IPS-NIHi7 (cell line): ENCODE results near the gene OCIAD2.
"Not testable (repeated sequence)": the region's sequence is repeated elsewhere in the genome, so short reads cannot be mapped to it uniquely, and the experiment has no call there.

ENCODE experiments used
- DNase-seq: peaks from one replicate; pipeline ENCODE4 v3.0.0; 2012; ENCODE audit warnings: mixed read lengths; ENCODE audit errors: extremely low spot score

OCIAD2 gene

DNA sequence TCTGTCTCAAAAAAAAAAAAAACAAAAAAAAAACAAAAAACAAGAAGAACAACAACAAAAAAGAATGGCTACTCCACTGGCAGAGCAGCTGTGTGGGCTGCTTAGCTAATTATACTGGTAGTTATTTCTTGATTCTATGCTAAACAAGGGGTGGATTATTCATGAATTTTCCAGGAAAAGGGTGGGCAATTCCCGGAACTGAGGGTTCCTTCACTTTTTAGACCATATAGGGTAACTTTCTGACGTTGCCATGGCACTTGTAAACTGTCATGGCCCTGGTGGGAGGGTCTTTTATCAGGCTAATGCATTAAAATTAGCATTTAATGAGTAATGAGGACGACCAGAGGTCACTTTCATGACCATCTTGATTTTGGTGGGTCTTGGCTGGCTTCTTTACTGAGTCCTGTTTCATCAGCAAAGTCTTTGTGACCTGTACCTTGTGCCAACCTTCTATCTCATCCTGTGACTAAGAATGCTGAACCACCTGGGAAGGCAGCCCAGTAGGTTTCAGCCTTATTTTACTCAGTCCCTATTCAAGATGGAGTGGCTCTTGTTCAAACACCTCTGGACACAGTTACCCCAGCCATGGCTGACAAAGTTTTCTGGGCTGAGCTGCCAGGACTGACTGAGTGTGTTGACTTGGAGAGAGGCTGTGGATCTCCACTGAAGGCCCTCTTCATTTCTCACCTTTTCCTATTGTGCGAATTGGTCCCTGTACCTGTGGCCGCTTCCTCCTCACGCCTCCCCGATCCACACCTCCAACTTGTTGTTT lies 1.3 kb upstream of the OCIAD2 start:
- DNase-seq = no peak

DNA sequence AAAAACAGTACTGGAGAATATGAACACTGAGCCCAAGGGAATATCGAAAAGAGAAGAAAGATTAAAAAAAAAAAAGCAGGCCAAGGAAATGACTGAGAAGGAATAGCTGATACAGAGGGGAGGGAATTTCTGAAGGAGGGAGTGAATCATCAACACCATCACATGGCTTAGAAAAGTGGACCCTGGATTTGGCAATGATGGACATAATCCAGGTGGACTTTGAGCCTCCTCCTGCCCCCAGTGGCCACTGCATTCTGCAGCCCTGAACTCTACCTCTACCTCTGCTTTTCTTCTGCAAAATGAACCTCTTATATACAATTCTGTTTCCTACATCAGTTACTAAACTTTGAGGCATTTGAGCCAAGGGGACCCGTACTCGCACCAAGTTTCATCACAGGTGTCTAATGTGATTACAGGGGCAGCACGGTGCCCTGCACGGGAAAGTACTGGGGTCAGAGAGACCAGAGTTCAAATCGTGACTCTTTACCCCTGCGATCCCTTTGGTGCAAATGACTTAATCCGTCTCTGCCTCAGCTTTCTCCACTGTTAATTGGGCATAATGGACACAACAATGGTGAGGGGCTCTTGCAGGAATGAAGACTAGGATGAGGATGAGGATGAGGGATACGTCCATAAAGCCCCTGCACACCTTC lies 1.1 kb downstream of the OCIAD2 start:
- peak; percentile 19 for DNase-seq

DNA sequence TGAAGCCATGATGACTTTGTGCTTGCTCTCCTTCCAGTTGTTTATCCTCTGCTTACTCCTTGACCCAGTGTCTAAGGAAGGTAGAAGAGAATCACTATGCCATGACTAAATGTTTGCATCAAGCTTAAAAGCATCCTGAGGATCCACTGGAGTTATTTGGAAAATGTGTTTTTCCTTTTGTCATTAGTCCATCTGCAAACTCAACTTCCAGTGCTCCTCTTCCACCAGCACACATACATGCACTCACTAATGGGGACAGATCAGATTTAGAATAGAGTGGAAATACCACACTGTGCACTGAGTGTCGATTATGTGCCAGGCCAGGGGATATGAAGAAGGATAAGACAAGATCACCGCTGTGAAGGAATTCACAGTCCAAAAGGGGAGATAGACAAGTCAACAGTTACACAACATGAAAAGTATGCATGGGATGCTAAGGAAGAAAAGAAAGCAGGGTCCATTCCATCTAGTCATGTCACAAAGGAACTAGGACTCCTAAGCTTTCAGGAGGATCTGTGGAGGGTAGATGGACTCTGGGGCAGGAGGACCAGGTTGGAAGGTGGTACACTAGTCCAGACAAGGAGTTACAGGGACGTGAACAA lies 1.9 kb downstream of the OCIAD2 start:
- no peak for DNase-seq

DNA sequence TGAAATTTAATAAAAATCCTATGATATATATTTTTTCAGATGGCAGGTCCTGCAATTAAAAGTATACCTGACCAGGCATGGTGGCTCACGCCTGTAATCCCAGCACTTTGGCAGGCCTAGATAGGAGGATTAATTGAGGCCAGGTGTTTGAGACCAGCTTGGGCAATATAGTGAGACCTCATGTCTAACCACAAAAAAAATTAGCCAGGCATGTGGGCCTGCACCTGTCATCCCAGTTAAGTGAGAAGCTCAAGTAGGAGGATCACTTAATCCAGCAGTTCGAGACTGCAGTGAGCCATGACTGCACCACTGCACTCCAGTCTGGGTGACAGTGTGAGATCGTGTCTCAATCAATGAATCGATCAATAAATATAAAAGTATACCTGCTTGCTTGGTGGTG lies 2.5 kb downstream of the OCIAD2 start:
- DNase-seq = no peak

DNA sequence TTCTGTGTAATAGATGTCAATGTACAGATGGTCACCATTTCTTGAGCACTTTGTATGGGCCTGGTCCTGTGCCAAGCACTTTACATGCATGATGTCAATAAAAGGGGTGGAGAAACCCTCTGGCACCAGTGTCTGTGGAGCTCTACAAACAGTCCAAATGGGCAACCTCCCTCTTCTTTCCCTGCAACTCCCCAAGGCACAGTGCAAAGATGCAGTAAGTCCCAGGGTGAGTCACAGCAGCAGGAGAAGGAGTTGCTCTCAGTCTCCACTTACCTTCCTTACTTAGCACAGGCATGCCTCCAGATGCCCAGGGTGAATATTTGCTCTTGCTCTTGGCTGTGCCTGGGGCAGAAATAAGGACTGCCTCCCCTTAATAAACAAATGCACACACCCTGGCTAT lies 4.3 kb downstream of the OCIAD2 start:
- DNase-seq = no peak

DNA sequence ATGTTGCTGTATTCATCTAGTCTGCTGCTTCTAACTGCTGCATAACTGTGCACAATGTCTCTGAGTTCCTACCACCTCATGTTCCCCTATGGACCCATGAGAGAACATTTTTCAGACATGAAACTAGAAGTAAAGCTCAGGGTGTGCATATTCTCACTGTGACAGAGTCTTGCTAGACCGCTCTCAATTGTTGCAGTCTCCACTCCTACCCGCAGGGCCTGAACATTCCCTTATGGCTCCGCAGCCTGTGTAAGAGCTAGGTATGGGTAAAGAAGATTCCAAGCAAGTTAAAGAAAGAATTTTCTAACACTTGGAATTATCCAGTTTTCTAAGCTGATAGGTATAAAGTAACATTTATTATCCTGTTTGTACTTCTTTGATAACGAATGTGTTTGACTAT lies 5.4 kb downstream of the OCIAD2 start:
- DNase-seq = no peak

DNA sequence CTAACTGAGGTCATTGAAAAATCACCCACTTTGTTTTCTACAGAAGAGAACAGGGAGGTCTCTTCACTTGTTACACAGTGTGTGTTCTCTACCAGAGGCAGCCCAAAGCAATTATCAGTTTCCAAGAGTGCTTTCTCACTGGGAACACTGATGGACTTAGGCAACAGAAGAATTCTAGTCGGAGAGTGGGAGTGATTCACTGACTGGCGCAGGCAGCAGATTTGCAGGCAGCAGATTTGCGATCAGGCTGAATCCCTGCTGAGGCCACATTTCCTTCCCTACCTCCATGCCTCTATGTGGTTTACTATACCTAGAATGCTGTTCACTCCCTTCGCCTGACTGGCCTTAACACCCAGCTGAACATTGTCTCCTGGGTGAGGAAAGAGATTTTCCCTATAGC lies 6.6 kb downstream of the OCIAD2 start:
- DNase-seq = no peak

DNA sequence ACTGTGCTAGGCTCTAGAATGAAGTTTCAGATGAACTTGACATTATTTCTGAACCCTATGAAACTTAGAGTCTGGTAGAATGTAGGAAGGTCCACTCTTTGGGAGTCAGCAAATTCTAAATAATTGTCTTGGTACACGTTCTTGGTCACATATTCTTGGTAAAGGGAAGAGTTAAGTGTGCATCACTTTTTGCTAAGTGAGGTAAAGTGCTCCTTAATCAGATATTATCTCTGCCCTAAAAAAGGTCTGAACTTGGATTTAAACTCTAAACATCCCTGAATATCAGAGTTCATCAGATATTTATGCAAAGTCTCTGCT lies 7.2 kb downstream of the OCIAD2 start:
- no peak for DNase-seq

DNA sequence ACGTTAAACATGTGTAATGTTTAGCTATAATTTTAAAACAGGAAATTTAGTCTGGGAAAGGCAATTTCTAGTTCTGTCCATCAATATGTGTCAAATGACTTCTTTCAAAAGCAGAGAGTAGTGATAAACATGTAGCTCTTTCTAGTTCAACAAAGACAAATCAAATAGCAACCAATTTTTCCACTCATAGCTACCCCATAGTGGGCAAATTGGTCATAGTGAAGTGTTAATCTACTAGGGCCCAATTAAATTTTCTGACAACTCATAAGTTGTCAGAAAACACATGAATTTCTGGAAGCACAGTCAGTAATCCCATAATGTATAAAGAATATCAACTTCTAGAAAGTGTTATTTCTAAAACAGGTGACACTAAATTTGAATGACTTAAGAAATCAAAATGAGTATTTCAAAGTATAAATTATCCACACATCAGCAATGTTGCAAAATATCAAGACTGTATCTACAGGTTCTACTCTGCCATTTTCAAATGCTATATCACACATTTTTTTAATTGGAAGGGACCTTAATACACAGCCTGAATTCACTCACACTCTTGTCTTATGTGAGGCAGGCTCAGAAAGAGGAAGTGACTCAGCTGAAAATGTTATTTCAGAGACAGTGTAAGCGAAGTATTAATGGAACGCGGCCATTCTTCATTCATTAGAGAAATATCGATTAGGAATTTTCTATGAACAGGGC lies 7.7 kb downstream of the OCIAD2 start:
- no peak for DNase-seq

DNA sequence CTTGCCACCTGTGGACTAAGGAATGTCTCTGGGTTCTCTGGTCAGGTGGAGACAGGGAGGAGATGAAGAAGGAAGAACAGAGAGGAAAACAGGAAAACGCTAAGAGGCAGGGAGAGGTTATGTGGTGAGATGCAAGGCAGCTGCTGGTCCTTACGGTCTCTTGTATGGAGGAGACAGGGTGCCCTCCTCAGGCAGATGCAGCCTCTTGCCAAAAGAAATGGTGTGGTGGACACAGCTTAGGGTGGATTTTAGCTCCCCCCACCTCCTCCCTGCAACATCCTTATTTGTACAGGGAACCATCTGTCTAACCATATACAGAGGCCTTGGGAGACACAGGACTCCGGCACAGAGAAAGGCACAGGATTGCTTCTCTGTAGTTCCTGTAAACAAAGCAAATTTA lies 9.7 kb downstream of the OCIAD2 start:
- DNase-seq = no peak

DNA sequence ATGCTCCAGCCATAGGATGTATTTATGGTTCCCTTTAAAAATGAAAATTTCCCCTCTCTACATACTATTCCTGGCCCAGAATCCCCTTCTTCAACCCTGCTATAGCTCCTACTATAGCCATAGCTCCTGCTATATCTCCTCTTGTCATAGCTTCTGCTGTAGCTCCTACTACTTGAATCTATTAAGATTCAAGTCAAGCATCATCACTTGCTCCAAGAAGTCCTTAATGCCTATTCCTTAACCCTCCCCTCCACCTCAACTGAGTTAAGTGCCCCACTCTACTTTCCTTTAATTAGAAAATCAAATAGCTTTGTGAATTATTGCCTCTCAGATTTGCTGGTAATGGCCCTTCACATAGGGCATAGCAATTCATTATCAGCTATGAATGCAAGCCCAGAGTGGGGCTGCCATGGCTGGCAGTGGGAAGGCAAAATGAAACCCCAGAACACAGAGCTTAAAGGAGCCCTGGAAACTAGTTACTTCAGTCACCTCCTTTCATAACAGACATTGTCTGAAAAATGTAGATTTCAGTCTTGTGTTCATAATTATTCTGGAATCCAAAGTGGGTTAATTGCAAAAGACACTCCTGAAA lies 15.4 kb downstream of the OCIAD2 start:
- DNase-seq = no peak

DNA sequence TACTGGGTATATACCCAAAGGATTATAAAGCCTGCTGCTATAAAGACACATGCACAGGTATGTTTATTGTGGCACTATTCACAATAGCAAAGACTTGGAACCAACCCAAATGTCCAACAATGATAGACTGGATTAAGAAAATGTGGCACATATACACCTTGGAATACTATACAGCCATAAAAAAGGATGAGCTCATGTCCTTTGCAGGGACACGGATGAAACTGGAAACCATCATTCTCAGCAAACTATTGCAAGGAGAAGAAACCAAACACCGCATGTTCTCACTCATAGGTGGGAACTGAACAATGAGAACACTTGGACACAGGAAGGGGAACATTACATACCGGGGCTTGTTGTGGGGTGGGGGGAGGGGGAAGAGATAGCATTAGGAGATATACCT lies 16.8 kb downstream of the OCIAD2 start:
- DNase-seq = not testable (repeated sequence)

DNA sequence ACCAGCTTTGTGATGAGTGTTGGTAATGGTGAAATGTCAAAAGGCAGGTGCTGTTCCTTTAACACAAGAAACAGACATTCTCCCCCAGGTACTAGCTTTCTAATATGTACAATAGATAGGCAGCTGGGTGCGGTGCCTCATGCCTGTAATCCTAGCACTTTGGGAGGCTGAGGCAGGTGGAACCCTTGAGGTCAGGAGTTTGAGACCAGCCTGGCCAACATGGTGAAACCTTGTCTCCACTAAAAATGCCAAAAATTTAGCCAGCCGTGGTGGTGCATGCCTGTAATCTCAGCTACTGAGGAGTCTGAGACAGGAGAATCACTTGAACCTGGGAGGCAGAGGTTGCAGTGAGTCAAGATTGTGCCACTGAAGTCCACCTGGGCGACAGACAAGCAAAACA lies 24.9 kb downstream of the OCIAD2 start:
- DNase-seq = not testable (repeated sequence)

DNA sequence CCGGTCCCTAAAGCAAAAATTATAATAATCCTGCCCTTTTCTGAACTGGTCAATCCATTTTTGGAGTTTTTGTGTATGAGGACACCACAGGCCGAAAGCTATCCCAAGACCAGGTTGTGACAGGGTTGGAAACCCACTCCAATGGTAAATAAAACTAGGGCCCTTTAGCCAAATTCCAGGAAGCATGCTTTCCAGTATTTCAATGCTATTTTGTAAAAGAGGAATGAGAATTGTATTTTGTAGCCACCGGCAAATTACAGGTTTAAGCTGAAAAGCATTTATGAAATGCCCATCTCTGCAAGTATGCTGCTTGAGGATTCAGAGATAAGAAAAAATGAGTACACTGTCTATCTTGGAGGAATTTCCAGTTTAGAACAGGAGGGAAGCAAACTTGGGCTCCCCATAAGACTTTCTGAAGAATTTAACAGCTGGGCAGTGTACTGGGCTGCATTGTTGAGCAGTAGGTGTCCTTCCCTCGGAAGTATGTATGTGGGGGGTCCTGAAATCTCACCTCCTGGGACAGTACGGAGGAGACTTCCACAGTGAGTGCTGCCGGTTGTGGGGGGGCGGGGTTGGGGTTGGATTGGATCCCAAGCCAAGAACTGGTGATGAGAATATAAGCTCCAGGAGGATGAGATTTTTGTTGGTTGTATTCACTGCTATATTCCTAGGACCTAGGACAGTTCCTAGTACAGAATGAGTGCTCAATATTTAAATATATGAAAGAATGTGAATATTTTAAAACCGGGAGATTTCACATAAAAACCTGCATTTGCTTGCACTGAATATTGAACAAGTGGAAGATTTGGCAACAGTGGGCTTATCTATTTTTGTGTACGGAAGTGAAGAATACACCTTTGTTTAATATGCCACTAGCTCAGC lies 26.8 kb downstream of the OCIAD2 start:
- DNase-seq = no peak

DNA sequence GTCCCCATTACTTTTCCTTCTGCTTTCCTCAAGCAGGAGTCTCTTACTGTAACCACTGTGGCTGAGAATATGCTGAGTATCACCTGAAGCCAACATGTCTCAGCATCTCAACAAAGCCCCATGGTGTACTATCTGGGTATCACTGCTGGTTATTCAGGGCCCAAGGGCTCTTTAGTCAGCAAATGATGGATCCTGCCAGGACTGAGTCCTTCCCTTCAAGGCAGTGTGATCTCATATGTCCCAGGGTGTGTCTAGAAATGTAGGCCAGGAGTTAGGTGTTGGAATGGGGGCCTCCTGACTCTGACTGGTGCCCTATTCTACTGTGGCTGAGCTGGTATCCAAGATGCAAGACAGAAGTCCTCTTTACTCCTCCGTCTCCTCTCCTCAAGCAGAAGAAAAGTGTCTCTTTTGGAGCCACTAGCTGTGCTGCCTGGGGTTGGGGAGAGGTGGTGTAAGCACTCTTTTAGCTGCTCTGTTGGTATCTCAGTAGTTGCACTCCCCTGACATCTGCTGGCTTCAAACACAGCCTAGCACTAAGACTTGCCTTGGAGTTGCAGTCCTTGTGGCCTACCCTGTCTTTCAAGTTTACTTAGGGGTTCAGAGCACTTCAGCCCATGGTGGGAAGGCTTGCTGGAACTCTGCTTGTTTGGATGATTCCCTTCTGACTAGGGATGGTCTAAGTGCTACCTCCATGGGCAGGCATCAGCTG lies 28.6 kb downstream of the OCIAD2 start:
- no peak for DNase-seq

DNA sequence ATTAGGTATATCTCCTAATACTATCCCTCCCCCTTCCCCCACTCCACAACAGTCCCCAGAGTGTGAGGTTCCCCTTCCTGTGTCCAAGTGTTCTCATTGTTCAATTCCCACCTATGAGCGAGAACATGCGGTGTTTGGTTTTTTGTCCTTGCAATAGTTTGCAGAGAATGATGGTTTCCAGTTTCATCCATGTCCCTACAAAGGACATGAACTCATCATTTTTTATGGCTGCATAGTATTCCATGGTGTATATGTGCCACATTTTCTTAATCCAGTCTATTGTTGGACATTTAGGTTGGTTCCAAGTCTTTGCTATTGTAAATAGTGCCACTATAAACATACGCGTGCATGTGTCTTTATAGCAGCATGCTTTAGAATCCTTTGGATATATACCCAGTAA lies 41.9 kb downstream of the OCIAD2 start:
- not testable (repeated sequence) for DNase-seq

DNA sequence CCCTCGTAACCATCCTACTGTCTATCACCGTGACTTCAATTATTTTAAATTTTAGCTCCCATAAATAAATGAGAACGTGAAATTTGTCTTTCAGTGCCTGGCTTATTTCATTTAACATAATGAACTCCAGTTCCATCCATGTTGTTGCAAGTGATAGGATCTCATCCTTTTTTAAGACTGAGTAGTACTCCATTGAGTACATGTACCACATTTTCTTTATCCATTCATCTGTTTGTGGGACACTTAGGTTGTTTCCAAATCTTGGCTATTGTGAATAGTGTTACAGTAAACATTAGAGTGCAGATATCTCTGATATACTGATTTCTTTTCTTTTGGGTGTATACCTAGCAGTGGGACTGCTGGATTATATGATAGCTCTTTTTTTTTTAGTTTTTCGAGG lies 42.8 kb downstream of the OCIAD2 start:
- DNase-seq = no peak

DNA sequence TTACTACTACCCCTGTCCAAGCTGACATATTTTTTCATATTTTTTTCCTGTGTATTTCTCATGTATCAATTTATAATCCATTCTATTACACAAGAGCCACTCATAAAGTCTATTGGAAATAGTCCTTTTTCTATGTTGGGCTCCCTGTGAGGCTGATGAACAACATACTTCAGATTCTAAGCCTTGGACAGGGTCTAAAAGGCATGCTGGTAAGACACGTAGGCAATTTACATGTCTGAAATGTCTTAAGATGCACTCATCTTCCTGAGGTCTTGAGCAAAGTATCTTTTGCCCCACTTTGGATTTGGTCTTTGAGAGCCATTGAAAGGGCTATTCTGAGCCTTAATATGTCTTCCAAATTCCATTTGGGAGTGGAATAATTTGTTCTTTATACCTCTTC lies 43.9 kb downstream of the OCIAD2 start:
- no peak for DNase-seq

DNA sequence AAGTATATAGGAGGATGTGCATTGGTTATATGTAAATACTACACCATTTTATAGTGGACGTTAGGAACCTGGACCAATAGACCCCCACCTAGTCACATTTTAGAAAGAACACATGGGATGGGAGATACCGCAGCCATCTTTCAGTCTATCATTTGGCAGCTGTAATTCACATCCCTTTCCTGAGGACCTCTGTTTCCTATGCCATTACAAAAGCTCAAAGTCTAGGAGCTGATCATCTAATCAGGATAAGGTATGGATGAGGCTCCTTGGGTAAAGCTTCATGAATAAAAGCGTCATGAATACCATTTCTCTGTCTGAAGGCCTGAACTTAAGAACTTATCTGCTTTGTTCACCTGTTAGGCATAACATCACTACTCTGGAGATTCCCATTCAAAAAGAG lies 44.5 kb downstream of the OCIAD2 start:
- DNase-seq = no peak

DNA sequence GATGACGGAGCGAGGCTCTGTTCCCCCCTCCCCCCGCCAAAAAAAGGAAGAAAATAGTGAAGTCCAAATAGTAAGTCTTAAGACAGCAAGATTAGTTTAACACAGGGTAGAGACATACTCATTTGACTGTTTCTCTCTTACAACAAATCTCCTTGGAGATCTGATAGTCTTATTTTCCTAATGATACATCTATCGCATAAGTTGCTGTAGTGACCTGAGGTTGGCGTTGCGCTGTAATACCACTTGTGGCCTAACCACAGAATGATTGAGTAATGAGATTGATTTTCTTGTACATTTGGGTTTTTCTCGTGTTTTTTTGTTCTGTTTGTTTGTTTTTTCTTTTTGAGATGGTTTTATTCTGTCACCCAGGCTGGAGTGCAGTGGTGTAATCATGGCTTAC lies 48.4 kb downstream of the OCIAD2 start:
- DNase-seq = no peak

DNA sequence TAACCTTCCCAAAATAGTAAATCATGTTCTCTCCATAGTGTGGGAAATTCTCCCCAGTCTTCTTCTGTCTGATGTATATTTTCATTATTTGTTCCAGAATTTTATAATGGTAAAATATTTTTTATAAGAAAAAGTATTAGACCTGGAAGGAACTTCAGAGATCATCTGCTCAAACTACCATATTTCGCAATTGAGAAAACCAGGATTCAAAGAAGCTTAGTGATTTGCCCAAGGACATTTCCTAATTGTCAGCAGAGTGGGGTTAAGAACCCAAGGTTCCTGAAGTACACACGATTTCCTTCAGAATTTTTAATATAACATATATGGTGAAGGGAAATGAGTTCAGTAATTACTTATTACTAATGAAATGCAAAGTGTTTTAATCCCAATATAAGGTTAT lies 51.6 kb downstream of the OCIAD2 start:
- no peak for DNase-seq
